H1 (cell line): Measurements from ENCODE around the gene ICAM3. TPM values are rescaled to one million over a fixed set of nuclear protein-coding genes. Genes with fewer than 3 reads are reported as not detected.

ENCODE experiments used
- CTCF ChIA-PET: fragments of 300-600 bp; sonication (Branson Sonifier 250); formaldehyde crosslinking; loops from one replicate; lab custom pipeline; 2021; ENCODE audit not compliant: partially characterized antibody; lab: Charles Lee
- POLR2A ChIA-PET: fragments of 300-600 bp; sonication (Branson Sonifier 250); formaldehyde crosslinking; loops from one replicate; lab custom pipeline; 2021; ENCODE audit warnings: inconsistent platforms; ENCODE audit not compliant: partially characterized antibody; lab: Charles Lee
- DNase-seq, 2 experiments: peaks; one replicate each; pipeline versions ENCODE4 v3.0.0 to v3.0.0-alpha.2; 2010 to 2022; ENCODE audit warnings: low spot score in 2 of 2, low read depth in 1 of 2, mixed read lengths in 1 of 2
- FAIRE-seq: peaks from 2 replicates; lab custom pipeline; 2011; peaks lifted over from hg19 to GRCh38; lab: Jason Lieb, UNC
- H2AFZ ChIP-seq: 2 replicates; pipeline ENCODE4 v1.8.1; 2012; ENCODE audit warnings: low read length, inconsistent platforms
- H2AK5ac ChIP-seq: 2 replicates; pipeline ENCODE4 v1.6.1; 2013; ENCODE audit warnings: low read depth, low read length
- H2BK120ac ChIP-seq: replicated peaks from 2 replicates; pipeline ENCODE3; 2013; ENCODE audit warnings: low read depth, low read length, inconsistent platforms
- H2BK12ac ChIP-seq: 2 replicates; pipeline ENCODE4 v1.6.1; 2013; ENCODE audit warnings: low read depth, low read length
- H2BK15ac ChIP-seq: 2 replicates; pipeline ENCODE4 v1.6.1; 2013; ENCODE audit warnings: low read length
- H2BK20ac ChIP-seq: 2 replicates; pipeline ENCODE4 v1.6.1; 2013; ENCODE audit warnings: low read length
- H2BK5ac ChIP-seq: 2 replicates; pipeline ENCODE4 v1.6.1; 2013; ENCODE audit warnings: low read depth, low read length
- H3K14ac ChIP-seq: 2 replicates; pipeline ENCODE4 v1.6.1; 2013; ENCODE audit warnings: inconsistent platforms; ENCODE audit not compliant: insufficient read length
- H3K18ac ChIP-seq: 2 replicates; pipeline ENCODE4 v1.6.1; 2013; ENCODE audit warnings: low read length; ENCODE audit errors: extremely low read depth
- H3K23ac ChIP-seq: 2 replicates; pipeline ENCODE4 v1.6.1; 2013; ENCODE audit warnings: inconsistent platforms; ENCODE audit not compliant: insufficient read length
- H3K23me2 ChIP-seq: 2 replicates; pipeline ENCODE4 v1.6.1; 2013; ENCODE audit warnings: low read depth, low read length
- H3K27ac ChIP-seq: 2 replicates; pipeline ENCODE4 v1.6.1; 2011; ENCODE audit warnings: low read depth, low read length, inconsistent platforms
- H3K27me3 ChIP-seq, 4 experiments: replicated peaks in 1 of 4; 1 replicate in 1 of 4; 2 replicates in 3 of 4; pipeline versions ENCODE4 v1.6.1 to v1.8.1; 2011 to 2013; ENCODE audit warnings: low read length in 3 of 4, mild to moderate bottlenecking in 3 of 4, inconsistent platforms in 2 of 4, mixed read lengths in 2 of 4, moderate library complexity in 1 of 4; ENCODE audit not compliant: control insufficient read depth in 3 of 4, insufficient read depth in 3 of 4; ENCODE audit errors: extremely low read depth in 1 of 4
- H3K36me3 ChIP-seq, 4 experiments: 2 replicates each; pipeline versions ENCODE4 v1.6.1 to v1.8.1; 2011 to 2013; ENCODE audit warnings: mild to moderate bottlenecking in 4 of 4, low read length in 3 of 4, moderate library complexity in 2 of 4, control low read depth in 1 of 4, inconsistent platforms in 1 of 4; ENCODE audit not compliant: insufficient read depth in 4 of 4, control insufficient read depth in 2 of 4
- H3K4ac ChIP-seq: replicated peaks from 2 replicates; pipeline ENCODE3; 2013; ENCODE audit warnings: low read length, low read depth, mixed read lengths, inconsistent platforms; ENCODE audit not compliant: insufficient read length
- H3K4me1 ChIP-seq, 4 experiments: replicated peaks in 1 of 4; 1 replicate in 1 of 4; 2 replicates in 3 of 4; pipeline versions ENCODE4 v1.6.1 to v1.8.1; 2011 to 2013; ENCODE audit warnings: low read length in 3 of 4, inconsistent platforms in 2 of 4, mixed read lengths in 1 of 4; ENCODE audit not compliant: insufficient read depth in 4 of 4, control insufficient read depth in 3 of 4
- H3K4me2 ChIP-seq, 2 experiments: 2 replicates each; pipeline versions ENCODE4 v1.6.1 to v1.8.1; 2011 to 2013; ENCODE audit warnings: low read depth in 2 of 2, low read length in 2 of 2, control low read depth in 1 of 2, inconsistent platforms in 1 of 2, mild to moderate bottlenecking in 1 of 2; ENCODE audit not compliant: insufficient read depth in 1 of 2
- H3K4me3 ChIP-seq, 4 experiments: fragments of 200-600, 300-600 bp in 1 of 4; sonication (generic), shearing (Covaris generic), sonication (Bioruptor Twin) in 1 of 4; 2 replicates each; pipeline versions ENCODE4 v1.5.1 to v1.8.1; 2011 to 2016; ENCODE audit warnings: low read length in 4 of 4, low read depth in 3 of 4, control low read depth in 2 of 4, inconsistent platforms in 2 of 4, mild to moderate bottlenecking in 2 of 4, mixed read lengths in 1 of 4, moderate library complexity in 1 of 4; ENCODE audit not compliant: insufficient read depth in 2 of 4; ENCODE audit errors: extremely low read depth in 1 of 4
- H3K56ac ChIP-seq: replicated peaks from 2 replicates; pipeline ENCODE3; 2013; ENCODE audit warnings: low read depth, mild to moderate bottlenecking, mixed read lengths, low read length, inconsistent platforms; ENCODE audit not compliant: insufficient read length
- H3K79me1 ChIP-seq: 2 replicates; pipeline ENCODE4 v1.6.1; 2013; ENCODE audit warnings: low read depth, low read length, control low read depth
- H3K79me2 ChIP-seq, 2 experiments: 2 replicates each; pipeline versions ENCODE4 v1.6.1 to v1.8.1; 2012 to 2013; ENCODE audit warnings: low read length in 2 of 2, mild to moderate bottlenecking in 2 of 2, inconsistent platforms in 1 of 2; ENCODE audit not compliant: insufficient read depth in 2 of 2, control insufficient read depth in 1 of 2
- H3K9ac ChIP-seq, 4 experiments: replicated peaks in 1 of 4; 1 replicate in 1 of 4; 2 replicates in 3 of 4; pipeline versions ENCODE4 v1.6.1 to v1.8.1; 2011 to 2013; ENCODE audit warnings: low read depth in 3 of 4, low read length in 3 of 4, control low read depth in 2 of 4, mild to moderate bottlenecking in 2 of 4, moderate library complexity in 2 of 4, inconsistent platforms in 1 of 4; ENCODE audit errors: extremely low read depth in 1 of 4
- H3K9me3 ChIP-seq, 2 experiments: 2 replicates each; pipeline versions ENCODE4 v1.6.1 to v1.8.1; 2012 to 2013; ENCODE audit warnings: mild to moderate bottlenecking in 2 of 2, moderate library complexity in 2 of 2, control low read depth in 1 of 2, inconsistent platforms in 1 of 2, low read depth in 1 of 2, low read length in 1 of 2, mixed read lengths in 1 of 2; ENCODE audit not compliant: insufficient read depth in 2 of 2
- H4K20me1 ChIP-seq, 2 experiments: replicated peaks in 1 of 2; 2 replicates each; pipeline versions ENCODE3 to v1.8.1; 2011 to 2013; ENCODE audit warnings: inconsistent platforms in 2 of 2, low read length in 2 of 2, mild to moderate bottlenecking in 1 of 2; ENCODE audit not compliant: insufficient read depth in 2 of 2, control insufficient read depth in 1 of 2
- H4K5ac ChIP-seq: 2 replicates; pipeline ENCODE4 v1.6.1; 2013; ENCODE audit warnings: low read length, low read depth, mixed read lengths, inconsistent platforms; ENCODE audit not compliant: insufficient read length
- H4K8ac ChIP-seq: 2 replicates; pipeline ENCODE4 v1.8.0; 2013; ENCODE audit warnings: mild to moderate bottlenecking, moderate library complexity, low read length, inconsistent platforms; ENCODE audit not compliant: insufficient read depth; ENCODE audit errors: extremely low read depth
- H4K91ac ChIP-seq: replicated peaks from 2 replicates; pipeline ENCODE3; 2013; ENCODE audit warnings: low read length, mixed read lengths, inconsistent platforms; ENCODE audit not compliant: insufficient read length
- ATF2 ChIP-seq: IDR thresholded peaks from 2 replicates; pipeline ENCODE4 v1.6.1; 2012; ENCODE audit warnings: low read length, inconsistent platforms
- USF2 ChIP-seq: IDR thresholded peaks from 2 replicates; pipeline ENCODE4 v1.6.1; 2011; ENCODE audit warnings: low read length, improper control_type of control experiment
- WGBS, 2 experiments: shearing (Covaris generic) in 1 of 2; methylation state at CpG; one replicate each; pipeline versions ENCODE4 v1.1.6 to v1.1.7; 2013 to 2015; ENCODE audit warnings: low lambda C conversion rate in 2 of 2, mixed read lengths in 2 of 2, inconsistent platforms in 1 of 2, low coverage in 1 of 2, missing lambda C conversion rate in 1 of 2; ENCODE audit not compliant: insufficient replicate concordance in 2 of 2, insufficient coverage in 1 of 2, insufficient read length in 1 of 2; ENCODE audit errors: extremely low coverage in 1 of 2, missing lambda C conversion rate in 1 of 2; 5-methylcytosine and 5-hydroxymethylcytosine counted together
- polyA plus RNA-seq, 7 experiments: library from polyadenylated mRNA; depleted of rRNA in 3 of 7; stranded (reverse) in 5 of 7; unstranded in 2 of 7; fragments of >200 nt in 5 of 7; fragments of 200-250 nt in 2 of 7; gene quantifications; 1 replicate in 5 of 7; 2 replicates in 1 of 7; 4 replicates in 1 of 7; pipeline versions ENCODE4 v1.2.1 to v1.2.3, GENCODE V29; 2011 to 2013; ENCODE audit warnings: missing spikeins in 2 of 7, mixed read lengths in 2 of 7
- total RNA-seq: library from RNA; stranded (reverse); fragmentation: NEBNext Ultra II Directional; extraction: Animal tissue kit (Norgen Biotek cat#: 25700); gene quantifications from 2 replicates; pipeline ENCODE4 v1.2.1, GENCODE V29; 2021

The ICAM3 gene
- total and polyA plus RNA-seq, 2 of the 8 experiments (the other 6 are each of a cell fraction or from before 2014, with no cell fraction given) = 15.4 to 16.5 TPM

GRCh38 chr19:10325732-10326131 lies 13.7 kb downstream of the ICAM3 start:
- Histone ChIP-seq H2BK5ac (no peak overlapping the region), H4K20me1 (peaks cover 3 to 26% of the 10 kb centered on the region in 2 experiments), H2BK12ac (no peak overlapping the region), H3K79me2 (peaks cover 0 to 6% of the 10 kb centered on the region in 2 experiments; a peak in 1 of 4 replicates), H3K4ac (no peak overlapping the region), H3K14ac (no peak overlapping the region), H4K91ac (no peak overlapping the region), H3K4me1 (no peaks in the 10 kb centered on the region), H2BK15ac (no peak overlapping the region), H3K4me3 (no peak overlapping the region), H4K5ac (no peak overlapping the region), H3K23me2 (no peaks in the 10 kb centered on the region; the same call in 1 of the 2 replicates), H4K8ac (no peak overlapping the region), H3K36me3 (peaks cover 38 to 82% (median 66%) of the 10 kb centered on the region in 4 experiments), H3K9me3 (no peaks in the 10 kb centered on the region), H3K56ac (no peak overlapping the region), H2AK5ac (no peak overlapping the region), H3K9ac (no peak overlapping the region), H2AFZ (no peak overlapping the region), H3K4me2 (no peak overlapping the region), H3K27ac (no peak overlapping the region), H2BK20ac (no peak overlapping the region), H3K79me1 (peaks cover 2% of the 10 kb centered on the region; the same call in 1 of the 2 replicates), H3K23ac (no peak overlapping the region), H3K27me3 (no peaks in the 10 kb centered on the region; a peak in 1 of 7 replicates), H3K18ac (no peak overlapping the region), H2BK120ac (no peak overlapping the region)
- FAIRE-seq = no peak
- 92% methylated on average over 8 of the region's 8 CpGs; no CpG with 5 or more reads in 1 of the 2 experiments for WGBS, 2 experiments
- DNase-seq = no peak
- ChIA-PET CTCF (interaction anchor here (0.6 to 2.2 kb wide), 5 partner anchors 49 to 67 kb away, joined by 3 to 7 read pairs (median 3); partner anchors contain the start of gene ICAM1), POLR2A (interaction anchor here (0.6 to 1.9 kb wide), 4 partner anchors 10 to 71 kb away, joined by 3 read pairs; partner anchors contain the start of genes FDX2 and ZGLP1)
- TF ChIP-seq USF2 (no peak), ATF2 (no peak)
